HepG2 (cell line): ENCODE data around the gene ATP6V0A1. TPM values are rescaled to one million over a fixed set of nuclear protein-coding genes. Genes with fewer than 3 reads are reported as not detected.
A peak's percentile ranks its signal among the peaks of the same experiment; 100 is the strongest.

Source experiments
- ELF3 ChIP-seq: IDR thresholded peaks from 2 replicates; pipeline ENCODE4 v1.6.1; 2016; ENCODE audit warnings: missing genetic modification reagents, missing compliant biosample characterization
- FOSL2 ChIP-seq: sonication (generic); formaldehyde crosslinking; IDR thresholded peaks from 2 replicates; pipeline ENCODE4 v1.4.0; 2020; ENCODE audit warnings: missing genetic modification reagents
- HDAC1 ChIP-seq: sonication (generic); formaldehyde crosslinking; IDR thresholded peaks from 2 replicates; pipeline ENCODE4 v1.5.1; 2020; ENCODE audit warnings: mild to moderate bottlenecking, missing genetic modification reagents
- HDAC2 ChIP-seq: sonication (generic); formaldehyde crosslinking; IDR thresholded peaks from 2 replicates; pipeline ENCODE4 v1.4.0; 2020; ENCODE audit warnings: missing genetic modification reagents
- IKZF5 ChIP-seq: IDR thresholded peaks from 2 replicates; pipeline ENCODE4 v1.6.1; 2018; ENCODE audit warnings: missing genetic modification reagents, mild to moderate bottlenecking, missing compliant biosample characterization
- NFYC ChIP-seq: IDR thresholded peaks from 2 replicates; pipeline ENCODE4 v1.6.1; 2016; ENCODE audit warnings: missing genetic modification reagents, missing compliant biosample characterization
- PAX8 ChIP-seq: sonication (generic); formaldehyde crosslinking; IDR thresholded peaks from 2 replicates; pipeline ENCODE4 v1.8.0; 2022; ENCODE audit warnings: mild to moderate bottlenecking, missing genetic modification reagents, borderline replicate concordance
- PHF21A ChIP-seq: sonication (generic); formaldehyde crosslinking; IDR thresholded peaks from 2 replicates; pipeline ENCODE4 v1.5.0; 2020; ENCODE audit warnings: mild to moderate bottlenecking, missing genetic modification reagents
- RXRB ChIP-seq: IDR thresholded peaks from 2 replicates; pipeline ENCODE4 v1.6.1; 2016; ENCODE audit warnings: borderline replicate concordance, missing genetic modification reagents, missing compliant biosample characterization
- SALL1 ChIP-seq: sonication (generic); formaldehyde crosslinking; IDR thresholded peaks from 2 replicates; pipeline ENCODE4 v1.8.0; 2022; ENCODE audit warnings: mild to moderate bottlenecking, missing genetic modification reagents
- SOX6 ChIP-seq, 2 experiments: fragments of 450-650 bp in 1 of 2; sonication (generic) in 1 of 2; formaldehyde crosslinking in 1 of 2; IDR thresholded peaks; 2 replicates each; pipeline versions ENCODE4 v1.4.0 to v1.6.1; 2017 to 2020; ENCODE audit warnings: antibody characterized with exemption in 1 of 2, mild to moderate bottlenecking in 1 of 2, missing genetic modification reagents in 1 of 2
- ZBED4 ChIP-seq: sonication (generic); formaldehyde crosslinking; IDR thresholded peaks from 2 replicates; pipeline ENCODE4 v1.4.0; 2020; ENCODE audit warnings: missing genetic modification reagents, borderline replicate concordance
- ZBTB7B ChIP-seq: sonication (generic); formaldehyde crosslinking; IDR thresholded peaks from 2 replicates; pipeline ENCODE4 v1.4.0; 2020; ENCODE audit warnings: missing genetic modification reagents
- ZMYM3 ChIP-seq: sonication (generic); formaldehyde crosslinking; IDR thresholded peaks from 2 replicates; pipeline ENCODE4 v1.5.1; 2020; ENCODE audit warnings: mild to moderate bottlenecking, missing genetic modification reagents
- ZMYM4 ChIP-seq: sonication (generic); formaldehyde crosslinking; IDR thresholded peaks from 2 replicates; pipeline ENCODE4 v1.8.1; 2023; ENCODE audit warnings: mild to moderate bottlenecking, missing genetic modification reagents
- ZNF343 ChIP-seq: sonication (generic); formaldehyde crosslinking; IDR thresholded peaks from 2 replicates; pipeline ENCODE4 v1.4.0; 2020; ENCODE audit warnings: mild to moderate bottlenecking, missing genetic modification reagents
- ZNF350 ChIP-seq: sonication (generic); formaldehyde crosslinking; IDR thresholded peaks from 2 replicates; pipeline ENCODE4 v1.4.0; 2020; ENCODE audit warnings: mild to moderate bottlenecking, low read depth, missing genetic modification reagents, borderline replicate concordance
- ZNF512 ChIP-seq: sonication (generic); formaldehyde crosslinking; IDR thresholded peaks from 2 replicates; pipeline ENCODE4 v1.4.0; 2020; ENCODE audit warnings: mild to moderate bottlenecking, missing genetic modification reagents
- ZNF780A ChIP-seq: sonication (generic); formaldehyde crosslinking; IDR thresholded peaks from 2 replicates; pipeline ENCODE4 v1.8.0; 2022; ENCODE audit warnings: mild to moderate bottlenecking, missing genetic modification reagents, moderate library complexity
- polyA plus RNA-seq, 8 experiments: library from polyadenylated mRNA; depleted of rRNA in 3 of 8; stranded (reverse) in 7 of 8; unstranded in 1 of 8; fragments of >200 nt; fragmentation: Illumina TruSeq in 4 of 8; extraction: Trizol in 4 of 8; gene quantifications; 2 replicates each; pipeline versions ENCODE4 v1.2.1 to v1.2.3, GENCODE V29; 2011 to 2016; ENCODE audit warnings: low read depth in 4 of 8, missing spikeins in 1 of 8, mixed read lengths in 1 of 8; ENCODE audit not compliant: insufficient read depth in 1 of 8
- total RNA-seq, 5 experiments: library from RNA; depleted of rRNA; stranded (reverse); fragments of >200 nt; fragmentation: Illumina TruSeq; extraction: Trizol; gene quantifications; 2 replicates each; pipeline ENCODE4 v1.2.3, GENCODE V29; 2016; ENCODE audit warnings: low read depth in 1 of 5
- TF ChIP-seq, protein P1 (sequence below): IDR thresholded peaks from 2 replicates; pipeline ENCODE4 v1.6.1; 2016; ENCODE audit warnings: low read depth
- TF ChIP-seq, protein P2 (sequence below): sonication (generic); formaldehyde crosslinking; IDR thresholded peaks from 2 replicates; pipeline ENCODE4 v1.8.1; 2023; ENCODE audit warnings: mild to moderate bottlenecking, missing genetic modification reagents

The ATP6V0A1 gene
- total and polyA plus RNA-seq, 2 of the 13 experiments (the other 11 are each of a cell fraction or from before 2014, with no cell fraction given), result 27.9 to 54.1 TPM

DNA sequence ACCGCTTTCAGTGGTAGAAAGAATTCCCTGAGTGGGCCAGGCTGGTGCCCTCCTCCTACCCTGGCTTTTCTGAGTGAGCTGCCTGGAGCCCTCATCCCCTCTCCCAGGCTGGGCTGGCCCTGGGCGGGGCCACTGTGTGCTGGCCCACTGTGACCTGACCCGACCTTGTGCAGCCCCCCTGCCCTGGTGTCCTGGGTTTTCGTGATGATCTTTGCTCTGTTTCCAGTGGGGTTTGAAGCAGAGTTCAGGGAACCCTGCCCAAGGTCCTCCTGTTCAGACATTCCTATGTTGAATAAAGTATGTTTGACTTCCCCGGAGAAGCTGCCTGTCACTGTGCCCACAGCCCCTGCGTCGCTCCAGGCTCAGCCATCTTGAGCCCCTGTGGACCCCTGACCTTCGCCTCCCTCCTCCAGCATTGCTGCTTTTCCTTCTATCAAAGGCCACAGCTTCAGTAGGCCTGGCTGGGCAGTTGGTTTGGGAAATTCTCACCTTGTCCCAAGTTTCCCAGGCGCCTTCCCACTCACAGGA is 63.6 kb downstream of the ATP6V0A1 start (continued):
- TF ChIP-seq ZBED4 (CRISPR knock-in tag) (peak; percentile 93), FOSL2 (CRISPR knock-in tag) (0 out of 2 replicates have a peak, but pooled peaks have one; percentile 8), HDAC1 (CRISPR knock-in tag) (peak; percentile 41; the same call in 1 of the 2 replicates), SOX6 (IDR thresholded peaks at IDR 0.05) (no peak), SOX6 (CRISPR knock-in tag; IDR thresholded peaks at IDR 0.05) (peak; percentile 64), ZNF343 (CRISPR knock-in tag) (peak; percentile 17; the same call in 1 of the 2 replicates), HDAC2 (peak; percentile 61; the same call in 1 of the 2 replicates), ELF3 (CRISPR knock-in tag) (peak; percentile 34; the same call in 1 of the 2 replicates), NFYC (CRISPR knock-in tag) (no peak), ZMYM3 (CRISPR knock-in tag) (peak; percentile 60; the same call in 1 of the 2 replicates), PAX8 (CRISPR knock-in tag) (no peak), IKZF5 (CRISPR knock-in tag) (peak; percentile 33; the same call in 1 of the 2 replicates), SALL1 (CRISPR knock-in tag) (peak; percentile 80), ZBTB7B (CRISPR knock-in tag) (peak; percentile 96), ZNF780A (CRISPR knock-in tag) (no peak), ZNF512 (no peak), ZMYM4 (CRISPR knock-in tag) (peak; percentile 59), RXRB (CRISPR knock-in tag) (peak; percentile 92), ZNF350 (peak; percentile 19; the same call in 1 of the 2 replicates), PHF21A (CRISPR knock-in tag) (peak; percentile 37; the same call in 1 of the 2 replicates)
- TF ChIP-seq, protein P1, sequence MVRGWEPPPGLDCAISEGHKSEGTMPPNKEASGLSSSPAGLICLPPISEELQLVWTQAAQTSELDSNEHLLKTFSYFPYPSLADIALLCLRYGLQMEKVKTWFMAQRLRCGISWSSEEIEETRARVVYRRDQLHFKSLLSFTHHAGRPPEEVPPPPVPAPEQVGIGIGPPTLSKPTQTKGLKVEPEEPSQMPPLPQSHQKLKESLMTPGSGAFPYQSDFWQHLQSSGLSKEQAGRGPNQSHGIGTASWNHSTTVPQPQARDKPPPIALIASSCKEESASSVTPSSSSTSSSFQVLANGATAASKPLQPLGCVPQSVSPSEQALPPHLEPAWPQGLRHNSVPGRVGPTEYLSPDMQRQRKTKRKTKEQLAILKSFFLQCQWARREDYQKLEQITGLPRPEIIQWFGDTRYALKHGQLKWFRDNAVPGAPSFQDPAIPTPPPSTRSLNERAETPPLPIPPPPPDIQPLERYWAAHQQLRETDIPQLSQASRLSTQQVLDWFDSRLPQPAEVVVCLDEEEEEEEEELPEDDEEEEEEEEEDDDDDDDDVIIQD, result 0 out of 2 replicates have a peak, but pooled peaks have one; percentile 25
- TF ChIP-seq, protein P2, sequence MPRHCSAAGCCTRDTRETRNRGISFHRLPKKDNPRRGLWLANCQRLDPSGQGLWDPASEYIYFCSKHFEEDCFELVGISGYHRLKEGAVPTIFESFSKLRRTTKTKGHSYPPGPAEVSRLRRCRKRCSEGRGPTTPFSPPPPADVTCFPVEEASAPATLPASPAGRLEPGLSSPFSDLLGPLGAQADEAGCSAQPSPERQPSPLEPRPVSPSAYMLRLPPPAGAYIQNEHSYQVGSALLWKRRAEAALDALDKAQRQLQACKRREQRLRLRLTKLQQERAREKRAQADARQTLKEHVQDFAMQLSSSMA (CRISPR knock-in tag), result no peak
